Caco-2 (cell line): ENCODE measurements around the gene MOB3B. TPM values are rescaled to one million over a fixed set of nuclear protein-coding genes. Genes with fewer than 3 reads are reported as not detected.
"Not testable (repeated sequence)": the region's sequence is repeated elsewhere in the genome, so short reads cannot be mapped to it uniquely, and the experiment has no call there.

Source experiments
- BruUV-seq: library from RNA; stranded (reverse); fragments of 400-500 nt; replicated peaks from 2 replicates; lab custom pipeline; 2021; lab: Mats Ljungman, UMichigan
- CTCF ChIA-PET: fragments of 300-600 bp; sonication (Branson Sonifier 250); formaldehyde crosslinking; loops from one replicate; lab custom pipeline; 2022; ENCODE audit warnings: antibody characterized with exemption; lab: Charles Lee
- POLR2A ChIA-PET: fragments of 300-600 bp; sonication (Branson Sonifier 250); formaldehyde crosslinking; loops from one replicate; lab custom pipeline; 2022; ENCODE audit warnings: antibody characterized with exemption; lab: Charles Lee
- DNase-seq, 2 experiments: peaks; one replicate each; pipeline versions ENCODE4 v3.0.0 to v3.0.0-alpha.2; 2020 to 2022
- H3K27me3 ChIP-seq: replicated peaks from 2 replicates; pipeline ENCODE4 v1.6.0; 2011; ENCODE audit warnings: low read length; ENCODE audit not compliant: control insufficient read depth, insufficient read depth
- H3K36me3 ChIP-seq: 2 replicates; pipeline ENCODE4 v1.5.1; 2011; ENCODE audit warnings: low read length; ENCODE audit not compliant: control insufficient read depth, insufficient read depth
- H3K4me1 ChIP-seq: fragments of 250-450 bp; sonication (Bioruptor Pico); 2 replicates; pipeline ENCODE4 v1.5.1; 2020; ENCODE audit warnings: mild to moderate bottlenecking
- H3K4me3 ChIP-seq: 2 replicates; pipeline ENCODE4 v1.5.1; 2011; ENCODE audit warnings: low read depth, mild to moderate bottlenecking, control low read depth, low read length
- H3K9me3 ChIP-seq: fragments of 250-450 bp; sonication (Bioruptor Pico); 2 replicates; pipeline ENCODE4 v1.5.1; 2020; ENCODE audit warnings: mild to moderate bottlenecking, moderate library complexity
- H3K27ac Mint-ChIP-seq: one replicate; pipeline ENCODE4 v1.8.0; 2022; ENCODE audit warnings: mixed read lengths; ENCODE audit not compliant: unreplicated experiment
- H3K27me3 Mint-ChIP-seq: one replicate; pipeline ENCODE4 v1.8.0; 2022; ENCODE audit warnings: mixed read lengths; ENCODE audit not compliant: insufficient read depth, unreplicated experiment
- H3K36me3 Mint-ChIP-seq: one replicate; pipeline ENCODE4 v1.8.0; 2022; ENCODE audit warnings: mild to moderate bottlenecking, mixed read lengths; ENCODE audit not compliant: insufficient read depth, unreplicated experiment
- H3K4me1 Mint-ChIP-seq: one replicate; pipeline ENCODE4 v1.8.0; 2022; ENCODE audit warnings: low read depth, mixed read lengths; ENCODE audit not compliant: unreplicated experiment
- H3K4me3 Mint-ChIP-seq: one replicate; pipeline ENCODE4 v1.8.0; 2022; ENCODE audit warnings: mild to moderate bottlenecking, moderate library complexity, mixed read lengths; ENCODE audit not compliant: unreplicated experiment
- H3K9me3 Mint-ChIP-seq: one replicate; pipeline ENCODE4 v1.8.0; 2022; ENCODE audit warnings: mixed read lengths; ENCODE audit not compliant: unreplicated experiment
- intact Hi-C: fragments of 100-400 bp; cut with micrococcal nuclease; formaldehyde crosslinking; loops from one replicate; pipeline ENCODE4 v1.10.0; 2022; ENCODE audit not compliant: unreplicated experiment
- total RNA-seq: library from RNA; stranded (reverse); gene quantifications from 2 replicates; pipeline ENCODE4 v1.2.3, GENCODE V29; 2022
- TF ChIP-seq, protein P1 (sequence below), 2 experiments: fragments of 200-600 bp in 1 of 2; IDR thresholded peaks; 1 replicate in 1 of 2; 2 replicates in 1 of 2; pipeline versions ENCODE4 v1.5.1 to v1.8.0; 2011 to 2022; ENCODE audit warnings: antibody characterized with exemption in 1 of 2, control low read depth in 1 of 2, inconsistent platforms in 1 of 2, low read depth in 1 of 2, low read length in 1 of 2, mild to moderate bottlenecking in 1 of 2, moderate library complexity in 1 of 2; ENCODE audit not compliant: insufficient read depth in 1 of 2, severe bottlenecking in 1 of 2, unreplicated experiment in 1 of 2

MOB3B gene
- total RNA-seq, 1 experiment from 2014 or later = 5.3 TPM

DNA sequence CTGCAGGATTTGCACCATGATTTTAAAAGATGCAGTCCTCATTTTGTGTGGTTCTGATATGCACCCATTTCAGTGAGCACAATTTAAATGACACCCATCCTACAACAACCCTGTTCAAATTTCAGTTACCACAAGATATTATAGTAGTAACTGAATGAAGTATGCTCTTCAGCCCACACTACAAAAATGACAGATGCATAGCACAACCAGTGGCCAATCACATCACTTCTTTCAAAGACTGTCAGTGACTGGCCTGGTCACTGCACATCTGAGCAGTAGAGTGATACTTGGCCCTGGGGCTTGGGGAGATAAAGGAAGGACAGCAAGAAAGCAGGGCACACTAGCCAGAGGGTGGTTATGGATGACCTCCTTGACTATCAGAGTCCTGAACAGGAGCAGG lies 25.4 kb downstream of the MOB3B start:
- Mint-ChIP-seq H3K27me3 (no peaks in the 10 kb centered on the region), H3K27ac (no peak overlapping the region), H3K4me3 (no peak overlapping the region), H3K9me3 (no peaks in the 10 kb centered on the region), H3K4me1 (no peaks in the 10 kb centered on the region), H3K36me3 (peaks cover 5% of the 10 kb centered on the region)
- ChIA-PET POLR2A (no interaction called here), CTCF (no interaction called here)
- intact Hi-C loops = no loop called here
- Histone ChIP-seq H3K36me3 (no peaks in the 10 kb centered on the region), H3K4me3 (no peak overlapping the region), H3K4me1 (no peaks in the 10 kb centered on the region), H3K9me3 (no peaks in the 10 kb centered on the region), H3K27me3 (no peaks in the 10 kb centered on the region)
- TF ChIP-seq, protein P1, sequence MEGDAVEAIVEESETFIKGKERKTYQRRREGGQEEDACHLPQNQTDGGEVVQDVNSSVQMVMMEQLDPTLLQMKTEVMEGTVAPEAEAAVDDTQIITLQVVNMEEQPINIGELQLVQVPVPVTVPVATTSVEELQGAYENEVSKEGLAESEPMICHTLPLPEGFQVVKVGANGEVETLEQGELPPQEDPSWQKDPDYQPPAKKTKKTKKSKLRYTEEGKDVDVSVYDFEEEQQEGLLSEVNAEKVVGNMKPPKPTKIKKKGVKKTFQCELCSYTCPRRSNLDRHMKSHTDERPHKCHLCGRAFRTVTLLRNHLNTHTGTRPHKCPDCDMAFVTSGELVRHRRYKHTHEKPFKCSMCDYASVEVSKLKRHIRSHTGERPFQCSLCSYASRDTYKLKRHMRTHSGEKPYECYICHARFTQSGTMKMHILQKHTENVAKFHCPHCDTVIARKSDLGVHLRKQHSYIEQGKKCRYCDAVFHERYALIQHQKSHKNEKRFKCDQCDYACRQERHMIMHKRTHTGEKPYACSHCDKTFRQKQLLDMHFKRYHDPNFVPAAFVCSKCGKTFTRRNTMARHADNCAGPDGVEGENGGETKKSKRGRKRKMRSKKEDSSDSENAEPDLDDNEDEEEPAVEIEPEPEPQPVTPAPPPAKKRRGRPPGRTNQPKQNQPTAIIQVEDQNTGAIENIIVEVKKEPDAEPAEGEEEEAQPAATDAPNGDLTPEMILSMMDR (IDR thresholded peaks at IDR 0.05; ENCODE audit: insufficient read depth in 1 of 2, low read depth in 1 of 2, low read length in 1 of 2, severe bottlenecking in 1 of 2, unreplicated experiment in 1 of 2) = no peak
- no TSS peak for BruUV-seq
- no peak for DNase-seq

- Mint-ChIP-seq H3K27ac (no peak overlapping the region), H3K27me3 (no peaks in the 10 kb centered on the region), H3K4me1 (no peaks in the 10 kb centered on the region), H3K4me3 (no peak overlapping the region), H3K36me3 (peaks cover 5% of the 10 kb centered on the region), H3K9me3 (no peaks in the 10 kb centered on the region)
- Histone ChIP-seq H3K4me1 (no peaks in the 10 kb centered on the region), H3K27me3 (no peaks in the 10 kb centered on the region), H3K36me3 (no peaks in the 10 kb centered on the region), H3K4me3 (no peak overlapping the region), H3K9me3 (no peaks in the 10 kb centered on the region)
- TF ChIP-seq, protein P1 (IDR thresholded peaks at IDR 0.05; ENCODE audit: insufficient read depth in 1 of 2, low read depth in 1 of 2, low read length in 1 of 2, severe bottlenecking in 1 of 2, unreplicated experiment in 1 of 2) = no peak
- ChIA-PET CTCF (no interaction called here), POLR2A (no interaction called here)
- no TSS peak for BruUV-seq
- DNase-seq = no peak
- intact Hi-C loops = no loop called here
Measured at GRCh38 chr9:27503623-27504022, 26.0 kb downstream of the MOB3B start.

GRCh38 chr9:27500902-27501301 lies 28.7 kb downstream of the MOB3B start:
- H3K4me3 Mint-ChIP-seq, intact Hi-C loops, H3K4me1 ChIP-seq, H3K27me3 ChIP-seq, H3K4me3 ChIP-seq, CTCF ChIA-PET, BruUV-seq, DNase-seq, H3K36me3 Mint-ChIP-seq, H3K27ac Mint-ChIP-seq, POLR2A ChIA-PET, H3K27me3 Mint-ChIP-seq, H3K9me3 ChIP-seq, H3K9me3 Mint-ChIP-seq, H3K36me3 ChIP-seq, H3K4me1 Mint-ChIP-seq: not testable (repeated sequence)

- Mint-ChIP-seq H3K36me3 (peaks cover 5% of the 10 kb centered on the region), H3K27ac (no peak overlapping the region), H3K27me3 (no peaks in the 10 kb centered on the region), H3K4me3 (no peak overlapping the region), H3K9me3 (no peaks in the 10 kb centered on the region), H3K4me1 (no peaks in the 10 kb centered on the region)
- POLR2A ChIA-PET = no interaction called here
- H3K9me3 ChIP-seq = no peaks in the 10 kb centered on the region
- DNase-seq = no peak
- H3K4me1 ChIP-seq = no peaks in the 10 kb centered on the region
- intact Hi-C loops = no loop called here
- no peak overlapping the region for H3K4me3 ChIP-seq
- H3K36me3 ChIP-seq = no peaks in the 10 kb centered on the region
- no peaks in the 10 kb centered on the region for H3K27me3 ChIP-seq
- BruUV-seq = no TSS peak
- TF ChIP-seq, protein P1 (IDR thresholded peaks at IDR 0.05; ENCODE audit: insufficient read depth in 1 of 2, low read depth in 1 of 2, low read length in 1 of 2, severe bottlenecking in 1 of 2, unreplicated experiment in 1 of 2) = no peak
- CTCF ChIA-PET = no interaction called here
Measured at GRCh38 chr9:27499451-27499850, 30.2 kb downstream of the MOB3B start.
